D721Med (cell line): ENCODE measurements around the gene SNX10.

Experiments used
- DNase-seq: peaks from one replicate; pipeline ENCODE4 v3.0.0; 2011; ENCODE audit warnings: low spot score; ENCODE audit not compliant: insufficient read length
- FAIRE-seq: peaks from 2 replicates; lab custom pipeline; 2011; peaks lifted over from hg19 to GRCh38; lab: Jason Lieb, UNC
- CTCF ChIP-seq: IDR thresholded peaks from 2 replicates; pipeline ENCODE4 v1.5.1; 2012; ENCODE audit warnings: mild to moderate bottlenecking, control low read depth; ENCODE audit not compliant: insufficient read depth; ENCODE audit errors: missing control alignments

SNX10 gene

GRCh38 chr7:26374647-26375373 lies 83.1 kb downstream of the SNX10 start:
- TF ChIP-seq CTCF, result no peak
- FAIRE-seq (no peak), DNase-seq (no peak)

GRCh38 chr7:26375726-26376174 lies 84.1 kb downstream of the SNX10 start:
- no peak for DNase-seq
- TF ChIP-seq CTCF, result no peak
- no peak for FAIRE-seq

GRCh38 chr7:26376175-26376917 lies 84.7 kb downstream of the SNX10 start:
- no peak for DNase-seq
- TF ChIP-seq CTCF, result no peak
- FAIRE-seq, result no peak

GRCh38 chr7:26378016-26378415 lies 86.4 kb downstream of the SNX10 start:
- no peak for DNase-seq
- TF ChIP-seq CTCF, result no peak
- no peak for FAIRE-seq

- FAIRE-seq, result no peak
- no peak for DNase-seq
- no peak for TF ChIP-seq CTCF
These were observed 88.0 kb downstream of the SNX10 start for GRCh38 chr7:26379711-26380110.

GRCh38 chr7:26381476-26382353 lies 90.1 kb downstream of the SNX10 start:
- no peak for TF ChIP-seq CTCF
- FAIRE-seq, result no peak
- no peak for DNase-seq
